ENCODE data around the gene TANGO6.
"Not testable (repeated sequence)": the region's sequence is repeated elsewhere in the genome, so short reads cannot be mapped to it uniquely, and the experiment has no call there.

The TANGO6 gene

GRCh38 chr16:68842964-68843481 is 308 bp upstream of the TANGO6 start:
- H3K36me3 Mint-ChIP-seq; DNase-seq (ENCODE audit: low spot score in 2 of 2); H3K27me3 Mint-ChIP-seq; H3K9me3 Mint-ChIP-seq; ATAC-seq (ENCODE audit: low read depth): not testable (repeated sequence)
- Mint-ChIP-seq H3K4me1 (peaks cover 15% of the 10 kb centered on the region), H3K4me3 (peak overlapping the region; percentile 94), H3K27ac (peak overlapping the region; percentile 79)

GRCh38 chr16:68844211-68844564 is 857 bp downstream of the TANGO6 start:
- H3K9me3 Mint-ChIP-seq: no peaks in the 10 kb centered on the region
- no peaks in the 10 kb centered on the region for H3K27me3 Mint-ChIP-seq
- peak overlapping the region; percentile 79 for H3K27ac Mint-ChIP-seq
- peaks cover 16% of the 10 kb centered on the region for H3K4me1 Mint-ChIP-seq
- H3K4me3 Mint-ChIP-seq: peak overlapping the region; percentile 94
- ATAC-seq (ENCODE audit: low read depth) (no peak), DNase-seq (ENCODE audit: low spot score in 2 of 2) (no peak)
- H3K36me3 Mint-ChIP-seq: no peaks in the 10 kb centered on the region

- Mint-ChIP-seq H3K4me3 (no peak overlapping the region), H3K9me3 (no peaks in the 10 kb centered on the region), H3K4me1 (peaks cover 14% of the 10 kb centered on the region), H3K27me3 (no peaks in the 10 kb centered on the region), H3K36me3 (peaks cover 5% of the 10 kb centered on the region), H3K27ac (no peak overlapping the region)
- ATAC-seq (ENCODE audit: low read depth) (no peak), DNase-seq (ENCODE audit: low spot score in 2 of 2) (no peak)
Observed at GRCh38 chr16:68848786-68849185, 5.5 kb downstream of the TANGO6 start.

GRCh38 chr16:68850481-68850880 is 7.2 kb downstream of the TANGO6 start:
- DNase-seq (ENCODE audit: low spot score in 2 of 2) (no peak), ATAC-seq (ENCODE audit: low read depth) (no peak)
- peaks cover 6% of the 10 kb centered on the region for H3K4me1 Mint-ChIP-seq
- H3K27me3 Mint-ChIP-seq: no peaks in the 10 kb centered on the region
- H3K9me3 Mint-ChIP-seq: no peaks in the 10 kb centered on the region
- H3K4me3 Mint-ChIP-seq: no peak overlapping the region
- peaks cover 5% of the 10 kb centered on the region for H3K36me3 Mint-ChIP-seq
- H3K27ac Mint-ChIP-seq: no peak overlapping the region

GRCh38 chr16:68851601-68852000 is 8.3 kb downstream of the TANGO6 start:
- H3K27ac Mint-ChIP-seq: no peak overlapping the region
- H3K4me1 Mint-ChIP-seq: peaks cover 9% of the 10 kb centered on the region
- DNase-seq (ENCODE audit: low spot score in 2 of 2): no peak
- no peak overlapping the region for H3K4me3 Mint-ChIP-seq
- ATAC-seq (ENCODE audit: low read depth): no peak
- no peaks in the 10 kb centered on the region for H3K9me3 Mint-ChIP-seq
- no peaks in the 10 kb centered on the region for H3K27me3 Mint-ChIP-seq
- peaks cover 6% of the 10 kb centered on the region for H3K36me3 Mint-ChIP-seq

- Mint-ChIP-seq H3K4me1 (peaks cover 7% of the 10 kb centered on the region), H3K27ac (no peak overlapping the region), H3K4me3 (no peak overlapping the region), H3K9me3 (peaks cover 2% of the 10 kb centered on the region), H3K27me3 (no peaks in the 10 kb centered on the region), H3K36me3 (peaks cover 19% of the 10 kb centered on the region)
- ATAC-seq (ENCODE audit: low read depth) (no peak), DNase-seq (ENCODE audit: low spot score in 2 of 2) (no peak)
Observed at GRCh38 chr16:68857479-68857878, 14.1 kb downstream of the TANGO6 start.

GRCh38 chr16:68859828-68860227 is 16.5 kb downstream of the TANGO6 start:
- Mint-ChIP-seq H3K36me3 (peaks cover 23% of the 10 kb centered on the region), H3K4me3 (no peak overlapping the region), H3K27me3 (no peaks in the 10 kb centered on the region), H3K9me3 (peaks cover 2% of the 10 kb centered on the region), H3K27ac (no peak overlapping the region), H3K4me1 (peaks cover 7% of the 10 kb centered on the region)
- DNase-seq (ENCODE audit: low spot score in 2 of 2) (no peak), ATAC-seq (ENCODE audit: low read depth) (no peak)

GRCh38 chr16:68860978-68861892 is 17.9 kb downstream of the TANGO6 start:
- ATAC-seq (ENCODE audit: low read depth) (no peak), DNase-seq (ENCODE audit: low spot score in 2 of 2) (no peak)
- Mint-ChIP-seq H3K4me3 (no peak overlapping the region), H3K9me3 (peaks cover 2% of the 10 kb centered on the region), H3K27ac (no peak overlapping the region), H3K27me3 (no peaks in the 10 kb centered on the region), H3K36me3 (peaks cover 21% of the 10 kb centered on the region), H3K4me1 (peaks cover 4% of the 10 kb centered on the region)

- Mint-ChIP-seq H3K9me3 (peaks cover 2% of the 10 kb centered on the region), H3K4me1 (peaks cover 3% of the 10 kb centered on the region), H3K27me3 (no peaks in the 10 kb centered on the region), H3K4me3 (no peak overlapping the region), H3K36me3 (peaks cover 30% of the 10 kb centered on the region), H3K27ac (no peak overlapping the region)
- no peak for ATAC-seq (ENCODE audit: low read depth)
- DNase-seq (ENCODE audit: low spot score in 2 of 2): no peak
Observed at GRCh38 chr16:68866933-68867332, 23.6 kb downstream of the TANGO6 start.

GRCh38 chr16:68869492-68870088 is 26.3 kb downstream of the TANGO6 start:
- Mint-ChIP-seq H3K27me3 (no peaks in the 10 kb centered on the region), H3K4me1 (peaks cover 3% of the 10 kb centered on the region), H3K9me3 (peaks cover 2% of the 10 kb centered on the region), H3K36me3 (peaks cover 35% of the 10 kb centered on the region), H3K27ac (peak overlapping the region; percentile 14), H3K4me3 (no peak overlapping the region)
- DNase-seq (ENCODE audit: low spot score in 2 of 2) (no peak), ATAC-seq (ENCODE audit: low read depth) (no peak)

- H3K27ac Mint-ChIP-seq: no peak overlapping the region
- peaks cover 43% of the 10 kb centered on the region for H3K36me3 Mint-ChIP-seq
- ATAC-seq (ENCODE audit: low read depth) (no peak), DNase-seq (ENCODE audit: low spot score in 2 of 2) (no peak)
- H3K4me3 Mint-ChIP-seq: no peak overlapping the region
- H3K9me3 Mint-ChIP-seq: peaks cover 2% of the 10 kb centered on the region
- H3K27me3 Mint-ChIP-seq: no peaks in the 10 kb centered on the region
- H3K4me1 Mint-ChIP-seq: peaks cover 3% of the 10 kb centered on the region
Observed at GRCh38 chr16:68873635-68874471, 30.5 kb downstream of the TANGO6 start.

- H3K27ac Mint-ChIP-seq: no peak overlapping the region
- H3K4me1 Mint-ChIP-seq: no peaks in the 10 kb centered on the region
Observed at GRCh38 chr16:68875871-68876270, 32.5 kb downstream of the TANGO6 start.

GRCh38 chr16:68883685-68884084 is 40.4 kb downstream of the TANGO6 start:
- Mint-ChIP-seq H3K4me3 (no peak overlapping the region), H3K36me3 (peaks cover 26% of the 10 kb centered on the region), H3K27me3 (no peaks in the 10 kb centered on the region), H3K27ac (no peak overlapping the region), H3K9me3 (no peaks in the 10 kb centered on the region), H3K4me1 (no peaks in the 10 kb centered on the region)
- ATAC-seq (ENCODE audit: low read depth): no peak
- DNase-seq (ENCODE audit: low spot score in 2 of 2): no peak

More at GRCh38 chr16:68875871-68876270, 32.5 kb downstream of the TANGO6 start:
- Mint-ChIP-seq H3K9me3 (no peaks in the 10 kb centered on the region), H3K4me3 (no peak overlapping the region), H3K36me3 (peaks cover 37% of the 10 kb centered on the region), H3K27me3 (no peaks in the 10 kb centered on the region)
- DNase-seq (ENCODE audit: low spot score in 2 of 2): no peak
- ATAC-seq (ENCODE audit: low read depth): no peak

GRCh38 chr16:68884401-68884800 is 41.1 kb downstream of the TANGO6 start:
- H3K27me3 Mint-ChIP-seq: no peaks in the 10 kb centered on the region

More at GRCh38 chr16:68884401-68884800, 41.1 kb downstream of the TANGO6 start:
- Mint-ChIP-seq H3K4me3 (no peak overlapping the region), H3K36me3 (peaks cover 26% of the 10 kb centered on the region), H3K27ac (no peak overlapping the region), H3K4me1 (no peaks in the 10 kb centered on the region), H3K9me3 (no peaks in the 10 kb centered on the region)
- ATAC-seq (ENCODE audit: low read depth) (no peak), DNase-seq (ENCODE audit: low spot score in 2 of 2) (no peak)
